DMS79 (cell line): ENCODE results near the gene LMBRD1.
"Not testable (repeated sequence)": the region's sequence is repeated elsewhere in the genome, so short reads cannot be mapped to it uniquely, and the experiment has no call there.

Experiments
- DNase-seq: peaks from one replicate; lab custom pipeline; 2025; lab: John Stamatoyannopoulos, UW

LMBRD1 gene

DNA sequence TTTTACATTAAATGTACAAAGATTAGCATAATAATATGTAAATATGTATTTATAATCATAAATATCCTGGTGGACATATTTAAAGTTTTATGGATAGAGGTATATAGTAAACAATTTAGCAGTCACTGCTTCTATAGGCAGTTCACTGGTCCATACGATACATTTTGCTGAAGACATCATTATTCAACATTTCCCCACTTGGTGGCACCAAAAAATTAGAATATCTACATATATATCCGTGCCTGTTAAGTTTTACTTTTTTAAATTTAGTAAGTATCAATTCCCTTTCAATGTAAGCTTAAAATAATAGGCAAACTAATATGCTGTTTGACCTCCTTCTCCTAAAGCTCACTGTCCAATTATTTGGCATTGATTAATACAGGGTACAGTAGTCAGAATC lies 64.2 kb downstream of the LMBRD1 start:
- DNase-seq, result no peak

DNA sequence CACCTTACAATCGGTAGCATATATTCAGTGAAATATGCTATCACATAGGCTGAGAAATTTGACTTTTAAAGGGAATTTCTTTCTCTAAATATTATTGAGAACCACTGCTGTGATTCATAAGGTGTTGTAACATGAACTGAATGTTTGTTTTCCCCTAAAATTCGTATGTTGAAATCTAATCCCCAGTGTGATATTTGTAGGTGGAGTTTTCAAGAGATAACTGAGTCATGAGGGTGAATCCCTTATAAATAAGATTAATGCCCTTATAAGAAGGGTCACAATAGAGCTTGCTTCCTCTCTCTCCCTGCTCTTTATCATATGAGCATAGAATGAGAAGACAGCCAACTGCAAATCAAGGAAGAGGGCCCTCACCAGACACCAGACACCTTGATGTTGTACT lies 64.8 kb downstream of the LMBRD1 start:
- no peak for DNase-seq

DNA sequence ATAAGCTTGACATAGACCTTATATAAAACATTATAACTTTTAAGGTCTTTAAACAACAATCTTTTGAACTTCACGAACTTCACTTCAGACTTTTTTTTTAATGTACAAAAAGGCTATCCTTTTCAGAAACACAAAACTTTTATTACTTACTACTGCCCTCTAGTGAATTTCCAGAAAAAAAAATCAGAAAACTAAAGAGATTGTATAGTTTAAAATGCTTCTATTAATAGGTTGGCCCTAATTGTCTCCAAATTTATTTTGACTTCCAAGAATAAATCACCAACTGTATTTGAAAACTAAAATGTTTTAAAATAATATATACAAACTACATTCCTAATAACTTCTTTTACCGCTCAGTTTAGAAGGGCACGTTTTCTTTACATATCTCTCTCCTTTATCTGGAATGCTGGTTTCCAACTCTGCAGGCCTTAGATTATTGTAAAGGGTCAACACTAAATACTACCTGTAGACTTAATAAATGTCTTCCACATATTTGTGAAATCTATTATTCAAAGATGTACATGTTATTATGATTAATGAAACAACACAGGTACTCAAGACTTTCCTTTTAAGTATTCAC lies 66.8 kb downstream of the LMBRD1 start:
- DNase-seq, result no peak

DNA sequence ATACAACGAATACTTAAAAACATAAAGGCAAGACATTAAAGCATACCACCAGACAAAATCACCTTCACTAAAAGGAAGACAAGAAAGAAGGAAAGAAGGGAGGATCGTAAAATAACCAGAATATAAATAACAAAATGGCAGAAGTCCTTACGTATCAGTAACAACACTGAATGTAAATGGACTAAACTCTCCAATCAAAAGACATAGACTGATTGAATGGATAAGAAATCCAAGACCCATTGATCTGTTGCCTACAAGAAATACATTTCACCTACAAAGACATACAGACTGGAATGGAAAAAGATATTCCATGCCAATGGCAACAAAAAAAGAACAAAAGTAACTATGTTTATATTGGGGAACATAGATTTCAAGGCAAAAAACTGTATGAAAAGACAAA lies 74.1 kb downstream of the LMBRD1 start:
- DNase-seq, result no peak

DNA sequence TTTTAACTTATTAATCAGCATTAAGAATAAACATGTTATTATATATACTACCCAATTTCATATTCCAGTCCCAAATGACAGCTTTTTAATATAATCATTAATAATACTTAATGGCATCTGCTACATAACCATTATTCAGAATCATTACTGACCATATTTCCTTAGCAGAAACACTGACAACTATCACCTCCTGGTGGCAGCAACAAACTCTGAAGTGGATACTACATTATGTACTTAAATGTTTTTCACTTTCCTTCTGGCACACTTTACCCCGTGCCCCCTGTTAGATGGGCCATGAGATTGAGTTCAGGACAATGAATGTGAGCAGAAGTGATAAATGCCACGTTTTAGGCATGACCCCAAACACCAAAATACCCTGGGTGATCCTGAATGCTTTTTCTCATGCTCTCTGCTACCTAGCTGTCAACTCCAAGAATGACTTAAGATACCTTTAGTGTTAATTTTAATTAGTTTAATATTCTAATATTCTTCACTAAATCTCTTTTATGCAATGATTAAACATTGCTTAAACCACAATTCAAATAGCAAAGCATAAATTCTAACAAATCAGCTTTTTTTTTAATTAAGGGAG lies 77.1 kb downstream of the LMBRD1 start:
- no peak for DNase-seq

DNA sequence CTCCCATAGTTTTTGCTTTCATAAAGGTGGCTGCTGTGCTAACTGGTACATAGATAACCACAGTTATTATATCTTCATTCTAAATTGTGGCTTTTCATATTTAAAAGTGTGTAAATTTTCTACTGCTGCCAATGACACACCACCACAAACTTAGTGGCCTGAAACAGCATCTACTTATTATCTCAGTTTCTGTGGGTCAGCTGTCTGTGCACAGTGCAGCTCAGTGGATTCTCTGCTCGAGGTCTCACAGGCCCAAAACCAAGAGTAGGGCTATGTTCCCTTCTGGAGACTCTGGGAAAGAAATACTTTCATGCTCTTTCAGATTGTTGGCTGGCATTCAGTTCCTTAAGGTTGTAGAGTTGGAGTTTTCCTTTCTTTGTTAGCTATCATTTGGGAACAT lies 90.1 kb downstream of the LMBRD1 start:
- no peak for DNase-seq

DNA sequence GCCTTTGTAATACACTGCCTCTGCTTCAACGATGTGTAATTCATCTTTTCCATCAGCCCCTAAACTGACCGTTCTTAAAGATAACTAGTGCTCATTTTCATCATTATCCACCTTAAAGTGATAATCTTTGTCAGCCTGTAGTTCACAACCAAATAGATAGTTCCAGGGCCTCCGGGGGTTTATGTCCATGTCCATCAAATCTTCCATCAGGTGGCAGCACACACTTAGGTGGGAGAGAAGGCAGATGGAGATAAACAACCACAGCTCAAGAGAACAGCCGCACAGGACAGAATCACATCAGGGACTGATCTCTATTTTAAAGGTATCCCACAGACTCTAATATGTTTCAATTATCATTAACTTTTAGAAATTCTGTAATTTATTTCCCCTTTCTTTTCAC lies 90.9 kb downstream of the LMBRD1 start:
- no peak for DNase-seq

DNA sequence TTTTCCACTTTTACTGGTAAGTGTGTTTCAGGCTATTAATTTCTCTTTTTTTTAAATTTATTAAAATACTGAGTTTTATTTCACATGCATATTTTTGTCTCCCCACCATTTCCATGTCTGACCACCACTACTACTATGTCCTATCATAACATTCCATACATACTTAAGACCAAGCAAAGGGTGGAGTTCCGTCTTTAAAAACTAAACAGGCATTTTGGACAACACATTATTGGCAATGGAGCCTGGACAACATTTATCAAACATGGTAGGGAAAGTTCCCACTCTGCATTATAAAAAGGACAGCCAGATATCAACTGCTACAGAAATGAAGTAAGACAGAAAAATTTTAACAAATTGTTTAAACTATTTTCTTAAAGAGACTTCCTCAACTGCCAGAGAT lies 91.9 kb downstream of the LMBRD1 start:
- no peak for DNase-seq

DNA sequence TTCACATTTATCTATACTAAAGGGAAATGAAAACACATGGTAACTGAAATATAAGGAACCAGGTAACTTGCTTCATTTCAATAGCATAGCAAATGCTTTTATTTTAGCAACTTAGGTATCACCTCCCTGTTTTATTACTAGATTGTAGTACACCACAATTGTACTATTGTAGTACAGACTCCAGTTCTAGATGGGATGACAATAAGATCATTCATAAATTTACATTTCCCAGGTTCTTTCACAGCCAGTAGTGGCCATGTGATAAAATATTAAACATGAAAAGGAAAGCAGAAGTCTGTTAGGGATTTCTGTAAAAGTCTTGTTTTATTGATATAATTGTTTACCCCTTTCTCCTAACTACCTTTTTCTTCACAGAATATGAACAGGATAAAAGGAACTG lies 97.2 kb downstream of the LMBRD1 start:
- DNase-seq, result no peak

DNA sequence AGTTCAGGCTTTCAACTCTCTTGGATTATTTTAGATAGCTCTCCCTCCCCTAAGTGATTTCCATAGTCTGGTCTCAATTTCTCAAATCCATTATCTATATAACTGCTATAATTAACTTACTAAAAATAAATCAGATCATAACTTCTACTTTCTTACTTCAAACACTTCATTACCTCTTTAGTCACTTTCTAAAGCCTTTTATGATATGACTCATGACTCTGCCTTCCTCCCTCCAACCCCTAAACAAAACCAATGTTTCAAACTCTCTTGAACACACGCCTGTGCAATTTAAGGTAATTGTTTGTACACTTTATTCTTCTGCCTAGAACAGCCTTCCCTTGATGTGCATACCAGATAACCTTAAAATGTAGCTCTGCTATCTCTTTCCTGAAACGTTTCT lies 100.5 kb downstream of the LMBRD1 start:
- no peak for DNase-seq

DNA sequence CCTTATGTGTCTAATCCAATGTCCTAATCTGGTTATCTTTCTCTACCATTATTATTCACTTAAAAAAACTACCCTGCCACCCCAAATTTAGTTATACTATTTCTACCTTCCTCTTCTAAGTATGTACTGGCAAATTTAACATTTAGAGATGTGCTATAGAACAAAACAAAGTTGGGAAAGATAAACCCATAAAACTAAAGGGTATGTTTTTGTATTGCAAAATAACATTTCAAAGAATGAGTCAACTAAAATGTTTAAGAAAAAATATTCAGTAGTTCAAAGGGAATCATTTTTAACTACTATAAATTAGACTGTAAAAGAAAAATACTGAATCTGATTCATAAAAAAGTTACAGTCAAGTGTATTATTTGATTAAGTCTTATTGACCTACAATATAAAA lies 103.0 kb downstream of the LMBRD1 start:
- no peak for DNase-seq

DNA sequence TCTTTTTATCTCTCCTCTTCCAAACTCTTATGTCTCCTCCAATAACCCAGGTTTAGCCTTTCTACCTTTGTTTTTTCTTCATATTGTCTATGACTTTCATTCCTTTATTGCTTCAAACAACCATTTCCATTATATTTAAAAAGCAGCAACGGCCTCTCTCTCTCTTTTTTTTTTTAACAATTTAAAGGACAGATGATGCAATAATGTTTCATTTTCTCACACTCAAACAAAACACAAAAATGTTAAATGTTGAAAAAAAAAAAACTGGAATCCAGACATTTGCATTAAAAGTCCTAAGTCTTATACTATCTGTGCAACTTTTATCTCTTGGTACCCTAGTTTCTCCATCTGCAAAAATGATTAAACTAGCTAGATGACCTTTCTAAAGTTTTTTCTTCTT lies 105.8 kb downstream of the LMBRD1 start:
- DNase-seq, result no peak

DNA sequence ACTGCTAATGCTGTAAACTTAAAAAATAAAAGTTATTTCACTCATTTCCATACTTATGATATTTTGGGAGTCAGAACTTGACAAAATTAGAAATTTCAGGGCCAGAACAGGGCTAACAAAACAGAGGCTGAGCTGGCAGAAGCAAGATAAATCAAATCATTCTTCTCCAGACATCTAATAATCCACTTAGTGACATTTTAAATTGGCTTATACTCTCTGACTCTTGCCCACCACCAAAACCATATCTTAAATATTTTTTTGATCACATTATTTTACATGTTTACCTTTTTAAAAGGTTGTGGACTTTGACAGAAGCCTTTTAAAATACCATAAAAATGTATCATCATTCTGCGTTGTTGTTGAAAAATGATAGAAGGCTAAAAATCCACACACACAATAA lies 116.5 kb downstream of the LMBRD1 start:
- no peak for DNase-seq

DNA sequence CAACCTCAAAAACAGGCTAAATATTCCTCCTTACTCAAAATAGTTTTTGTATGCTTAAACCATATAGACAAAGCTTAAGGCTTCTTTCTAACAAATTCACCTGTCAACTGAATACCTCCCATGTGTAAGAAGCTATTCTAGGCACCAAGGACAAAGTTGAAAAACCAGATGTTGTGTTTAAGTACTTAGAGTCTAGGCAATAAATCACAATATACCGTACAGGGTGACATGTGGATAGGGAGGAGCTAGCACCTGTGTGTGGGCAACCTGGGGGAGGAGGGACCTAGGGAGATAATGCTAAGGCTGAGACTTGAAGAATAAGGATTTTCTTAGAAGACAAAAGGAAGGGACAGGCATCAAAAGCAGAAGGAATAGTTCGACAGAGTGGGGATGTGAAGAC lies 123.5 kb downstream of the LMBRD1 start:
- DNase-seq, result no peak

DNA sequence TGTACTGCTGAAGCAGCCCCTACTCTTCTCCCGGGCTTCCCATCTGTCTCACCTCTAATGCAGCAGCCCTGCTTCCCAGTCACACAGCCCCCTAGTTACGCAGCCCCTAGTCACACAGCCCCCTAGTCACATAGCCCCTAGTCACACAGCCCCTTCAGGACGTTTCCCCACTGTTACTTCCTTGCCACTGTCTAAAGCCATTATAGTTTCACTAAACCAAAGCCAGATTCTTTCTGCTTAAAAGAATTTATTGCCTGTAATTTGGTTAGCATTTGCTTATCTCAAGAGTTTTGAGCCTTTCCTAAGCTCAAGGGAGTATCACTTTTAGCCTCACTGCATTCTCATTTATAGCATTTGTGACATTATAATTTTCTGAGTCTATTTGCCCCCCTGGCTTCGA lies 127.9 kb downstream of the LMBRD1 start:
- DNase-seq, result no peak

DNA sequence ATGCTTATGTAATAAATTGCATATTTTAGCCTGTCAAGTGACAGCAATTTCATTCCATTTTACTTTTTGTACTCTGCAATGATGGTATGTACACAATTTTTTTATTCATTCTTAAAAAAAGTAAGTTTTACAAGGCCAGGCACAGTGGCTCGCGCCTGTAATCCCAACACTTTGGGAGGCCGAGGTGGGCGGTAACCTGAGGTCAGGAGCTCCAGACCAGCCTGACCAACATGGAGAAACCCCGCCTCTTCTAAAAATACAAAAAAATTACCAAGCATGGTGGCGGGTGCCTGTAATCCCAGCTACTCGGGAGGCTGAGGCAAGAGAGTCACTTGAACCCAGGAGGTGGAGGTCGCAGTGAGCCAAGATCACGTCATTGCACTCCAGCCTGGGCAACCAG lies 130.0 kb downstream of the LMBRD1 start:
- not testable (repeated sequence) for DNase-seq

DNA sequence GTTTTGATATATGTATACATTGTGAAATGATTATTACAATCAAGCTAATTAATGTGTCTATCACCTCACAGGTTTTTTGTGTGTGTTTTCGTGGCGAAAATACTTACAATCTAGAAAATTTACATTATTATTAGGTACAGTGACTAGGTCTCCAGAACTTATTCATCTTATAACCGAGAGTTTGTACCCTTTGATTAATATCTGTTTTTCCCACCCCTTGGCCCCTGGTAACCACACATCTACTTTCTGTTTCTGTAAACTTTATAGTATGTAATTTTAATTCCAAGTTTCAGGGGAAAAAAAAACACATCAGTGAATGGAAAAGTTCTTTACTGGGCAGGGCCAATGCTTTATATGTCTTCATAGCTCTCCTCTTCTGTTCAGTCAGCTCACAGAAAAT lies 131.4 kb downstream of the LMBRD1 start:
- DNase-seq, result no peak

DNA sequence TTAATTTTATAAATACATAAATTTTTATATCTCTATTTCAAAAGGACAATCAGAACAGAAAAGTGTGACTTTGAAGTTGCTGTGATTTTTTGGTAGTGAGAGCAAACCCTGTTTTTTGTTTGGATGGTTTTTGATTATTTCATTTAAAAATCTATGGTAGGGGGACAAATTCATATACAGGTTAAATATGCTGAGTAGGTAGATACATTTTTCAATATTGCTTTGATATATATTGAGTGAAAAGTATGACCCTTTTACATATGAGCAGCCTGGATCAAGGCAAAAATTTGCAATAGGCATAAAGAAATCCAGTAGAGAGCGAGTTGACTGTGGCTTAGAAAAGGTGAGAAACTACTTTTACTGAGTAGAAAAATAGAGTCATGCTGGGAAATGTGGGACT lies 132.3 kb downstream of the LMBRD1 start:
- DNase-seq, result no peak

DNA sequence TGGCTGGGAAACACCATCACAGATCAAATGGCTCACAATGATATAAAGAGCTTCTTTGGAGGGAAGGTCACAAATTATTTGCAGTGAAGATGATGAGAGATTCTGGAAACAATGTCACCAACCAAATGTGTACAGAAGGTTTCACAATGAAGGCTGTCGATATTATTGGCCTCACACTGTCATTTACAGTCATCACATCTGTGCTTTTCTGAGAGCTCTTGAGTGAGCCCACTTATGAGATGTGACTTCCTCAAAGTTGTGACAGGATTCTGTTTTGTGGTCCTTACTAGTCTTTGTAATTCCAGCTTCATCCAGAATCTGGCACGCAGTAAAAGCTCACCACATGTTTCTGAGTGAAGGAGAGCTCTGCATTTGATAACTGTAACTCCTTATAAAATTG lies 133.6 kb downstream of the LMBRD1 start:
- DNase-seq, result no peak

DNA sequence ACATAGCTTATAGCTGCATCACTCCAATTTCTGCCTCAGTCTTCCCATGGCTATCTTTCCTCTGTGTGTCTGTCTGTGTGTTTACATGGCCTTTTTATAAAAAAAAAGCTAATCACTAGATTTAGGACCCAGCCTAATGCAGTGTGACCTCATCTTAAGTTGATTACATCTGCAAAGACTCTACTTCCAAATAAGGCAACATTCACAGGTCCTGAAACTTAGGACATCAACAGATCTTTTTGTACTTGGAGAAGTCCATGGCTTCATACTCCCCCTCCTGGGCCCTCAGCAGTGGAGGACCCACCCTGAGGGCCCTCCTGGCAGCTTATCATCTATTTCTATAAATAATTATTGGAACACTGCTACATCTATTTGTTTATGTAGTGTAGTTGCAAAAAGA lies 146.1 kb downstream of the LMBRD1 start:
- DNase-seq, result no peak

DNA sequence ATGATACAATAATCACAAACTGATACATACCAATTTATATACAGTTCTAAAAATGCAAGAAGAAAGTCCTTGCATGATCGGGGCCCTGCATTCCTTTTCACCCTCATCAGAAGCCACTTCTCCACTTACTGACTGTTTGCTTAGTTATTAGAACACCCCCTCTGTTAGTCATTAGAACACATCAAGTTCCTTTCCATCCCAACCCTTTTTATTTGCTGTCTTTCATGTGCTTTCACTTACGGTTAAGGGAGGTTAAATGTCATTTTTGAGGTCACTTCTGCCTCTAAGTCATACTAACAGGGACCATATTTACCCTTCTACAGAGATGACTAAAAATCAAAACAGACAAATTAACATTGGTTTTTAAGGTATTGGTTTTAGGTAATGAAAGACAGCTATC lies 149.1 kb downstream of the LMBRD1 start:
- DNase-seq, result no peak

DNA sequence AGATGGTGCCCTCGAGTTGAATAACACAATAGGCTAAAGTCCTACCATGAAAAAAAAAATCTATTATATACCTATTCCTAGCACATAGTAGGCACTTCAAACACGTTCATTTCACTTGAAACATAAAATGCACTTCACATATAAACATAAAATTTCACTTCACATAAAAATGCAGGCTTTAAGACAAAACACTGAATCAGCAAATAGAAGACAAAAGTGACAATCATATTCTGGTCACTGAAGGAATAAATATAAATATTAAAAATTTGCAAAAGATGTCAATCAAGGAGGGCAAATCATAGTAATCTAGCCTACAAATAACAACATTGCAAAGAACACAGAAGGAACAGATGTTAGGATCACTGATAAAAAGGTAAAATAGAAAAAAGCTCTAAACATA lies 153.1 kb downstream of the LMBRD1 start:
- DNase-seq, result no peak

DNA sequence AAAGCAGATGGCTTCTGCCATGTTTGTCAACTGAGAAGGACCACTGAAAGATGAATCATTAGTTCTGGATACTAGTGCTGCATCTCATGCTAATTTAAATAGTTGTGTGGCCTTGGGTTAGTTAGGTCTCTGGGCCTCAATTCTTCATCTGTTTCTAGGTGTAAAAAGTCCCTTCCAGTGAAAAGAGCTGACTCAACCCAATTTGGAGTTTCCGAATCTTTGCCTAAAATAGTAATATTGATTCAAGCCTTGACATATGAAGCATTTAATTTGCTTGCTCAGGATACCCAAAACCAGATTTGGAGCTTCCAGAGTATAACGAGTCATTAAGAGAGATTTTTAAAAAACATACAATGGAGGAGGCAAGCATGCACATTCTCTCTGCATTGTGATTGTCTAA lies 163.9 kb downstream of the LMBRD1 start:
- DNase-seq, result no peak

DNA sequence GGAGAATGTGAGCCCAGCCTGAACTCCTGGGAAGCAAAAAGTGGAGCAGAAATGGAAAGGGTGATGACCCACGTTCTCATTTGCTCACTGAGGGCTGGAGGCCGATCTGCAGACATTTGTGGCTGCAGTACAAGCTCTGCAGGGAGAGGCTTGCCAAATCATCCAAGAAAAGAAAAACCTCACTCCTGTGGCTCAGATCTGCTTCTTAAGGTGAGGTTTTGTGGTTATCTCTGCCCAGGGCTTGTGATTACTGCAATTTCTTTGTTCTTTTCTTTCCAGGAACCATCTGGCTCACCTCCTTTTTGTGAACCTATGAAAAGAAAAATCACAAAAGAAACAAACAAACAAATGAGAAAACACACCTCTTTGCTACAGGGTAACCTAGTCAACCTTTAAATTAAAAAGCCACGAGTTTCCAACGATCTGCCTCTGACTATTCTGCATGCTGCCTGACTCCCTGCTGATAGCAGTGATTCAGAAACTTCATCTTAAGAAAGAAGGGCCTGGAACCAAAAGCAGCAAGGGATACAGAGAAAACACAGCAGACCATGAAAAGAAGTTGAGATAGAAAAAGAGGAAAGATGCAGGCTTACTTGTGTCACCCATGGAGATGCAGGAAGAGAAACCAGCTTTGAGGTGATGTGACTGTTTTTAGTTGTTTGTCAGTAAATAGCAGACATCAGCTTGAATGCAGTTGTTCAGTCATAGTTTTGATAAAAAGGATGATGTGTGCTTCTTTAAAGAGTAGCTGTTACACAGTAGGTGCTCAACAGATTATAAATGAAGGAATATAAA lies 165.1 kb downstream of the LMBRD1 start:
- DNase-seq, result no peak
